Subcutaneous abdominal adipose tissue (tissue), 5 donors: ENCODE results near the gene CAMK2B.

Experiments used
- H3K27ac ChIP-seq: one replicate; pipeline ENCODE4 v1.7.0; 2013; ENCODE audit warnings: low read depth, mild to moderate bottlenecking, inconsistent platforms, low read length, moderate library complexity
- H3K27me3 ChIP-seq, 5 donors: one replicate each; pipeline ENCODE4 v1.7.0; 2013; ENCODE audit warnings: low read length in 5 of 5, inconsistent platforms in 1 of 5; ENCODE audit not compliant: control insufficient read depth in 5 of 5, insufficient read depth in 4 of 5
- H3K36me3 ChIP-seq, 5 donors: one replicate each; pipeline ENCODE4 v1.7.0; 2013; ENCODE audit warnings: low read length in 5 of 5; ENCODE audit not compliant: control insufficient read depth in 5 of 5, insufficient read depth in 5 of 5
- H3K4me1 ChIP-seq, 5 donors: one replicate each; pipeline ENCODE4 v1.7.0; 2013; ENCODE audit warnings: low read length in 5 of 5, mild to moderate bottlenecking in 3 of 5, moderate library complexity in 1 of 5; ENCODE audit not compliant: control insufficient read depth in 5 of 5, insufficient read depth in 5 of 5
- H3K4me3 ChIP-seq, 5 donors: one replicate each; pipeline ENCODE4 v1.7.0; 2013; ENCODE audit warnings: low read length in 5 of 5, low read depth in 1 of 5
- H3K9ac ChIP-seq, 5 donors: one replicate each; pipeline ENCODE4 v1.7.0; 2013; ENCODE audit warnings: low read length in 5 of 5, mild to moderate bottlenecking in 4 of 5, moderate library complexity in 3 of 5
- H3K9me3 ChIP-seq, 5 donors: one replicate each; pipeline ENCODE4 v1.7.0; 2013; ENCODE audit warnings: low read length in 5 of 5; ENCODE audit not compliant: control insufficient read depth in 5 of 5
- donor health status: healthy.
- donor health status: healthy.
- donor health status: healthy.
- donor health status: healthy.
- donor health status: healthy.

Gene CAMK2B

GRCh38 chr7:44227911-44228310 lies 97.5 kb downstream of the CAMK2B start:
- Histone ChIP-seq H3K4me3 (no peak overlapping the region), H3K9ac (no peak overlapping the region), H3K27me3 (peaks cover 16 to 37% (median 25%) of the 10 kb centered on the region in 5 donors), H3K27ac (no peak overlapping the region), H3K36me3 (no peaks in the 10 kb centered on the region), H3K9me3 (no peaks in the 10 kb centered on the region), H3K4me1 (no peaks in the 10 kb centered on the region)

GRCh38 chr7:44226396-44226753 lies 99.0 kb downstream of the CAMK2B start:
- Histone ChIP-seq H3K9ac (no peak overlapping the region), H3K36me3 (no peaks in the 10 kb centered on the region), H3K4me1 (no peaks in the 10 kb centered on the region), H3K9me3 (no peaks in the 10 kb centered on the region), H3K27me3 (peaks cover 13 to 32% (median 26%) of the 10 kb centered on the region in 5 donors), H3K27ac (no peak overlapping the region), H3K4me3 (no peak overlapping the region)

DNA sequence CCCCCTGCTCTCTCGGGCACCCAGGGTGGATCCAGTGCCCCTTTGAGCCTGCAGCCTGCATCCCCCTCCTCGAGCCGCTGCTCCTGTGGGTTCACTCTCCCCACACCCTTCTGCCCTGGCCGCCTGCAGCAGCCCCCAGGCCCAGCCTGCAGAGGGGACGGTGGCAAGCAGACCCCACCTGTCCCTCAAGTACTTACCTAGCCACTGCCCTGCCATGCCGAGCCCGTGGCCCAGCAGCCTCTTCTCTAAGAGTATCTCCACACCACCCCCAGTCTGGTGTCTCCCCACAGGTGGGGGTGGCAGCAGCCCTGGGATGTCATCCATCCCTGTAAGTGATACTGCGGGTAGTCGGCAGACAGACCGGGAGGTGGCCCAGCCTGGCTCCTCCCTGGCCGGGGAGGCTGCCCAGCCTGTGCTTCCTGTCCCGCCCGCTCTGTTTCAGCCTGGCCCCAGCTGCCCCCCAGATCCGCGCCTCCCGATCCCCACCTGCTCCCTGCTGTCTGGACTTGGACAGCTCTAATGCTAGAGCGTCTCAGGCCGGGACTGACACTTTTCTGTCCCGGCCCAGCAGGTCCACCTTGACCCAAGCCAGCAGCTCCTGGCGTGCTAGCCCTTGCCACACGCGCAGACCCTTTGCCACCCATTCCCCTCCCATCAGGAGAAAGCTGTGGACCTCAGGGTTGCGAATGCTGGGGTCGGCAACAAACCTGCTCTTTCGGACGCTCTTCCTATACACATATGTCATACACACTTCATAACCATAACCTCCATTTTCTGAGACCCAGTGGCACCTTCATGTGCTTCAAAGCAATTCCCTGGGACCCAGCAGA lies 99.6 kb downstream of the CAMK2B start:
- no peaks in the 10 kb centered on the region for H3K9me3 ChIP-seq
- peaks cover 13 to 34% (median 27%) of the 10 kb centered on the region in 5 donors for H3K27me3 ChIP-seq
- H3K9ac ChIP-seq: no peak overlapping the region
- H3K4me1 ChIP-seq: no peaks in the 10 kb centered on the region
- H3K36me3 ChIP-seq: no peaks in the 10 kb centered on the region
- H3K4me3 ChIP-seq: no peak overlapping the region
- no peak overlapping the region for H3K27ac ChIP-seq

DNA sequence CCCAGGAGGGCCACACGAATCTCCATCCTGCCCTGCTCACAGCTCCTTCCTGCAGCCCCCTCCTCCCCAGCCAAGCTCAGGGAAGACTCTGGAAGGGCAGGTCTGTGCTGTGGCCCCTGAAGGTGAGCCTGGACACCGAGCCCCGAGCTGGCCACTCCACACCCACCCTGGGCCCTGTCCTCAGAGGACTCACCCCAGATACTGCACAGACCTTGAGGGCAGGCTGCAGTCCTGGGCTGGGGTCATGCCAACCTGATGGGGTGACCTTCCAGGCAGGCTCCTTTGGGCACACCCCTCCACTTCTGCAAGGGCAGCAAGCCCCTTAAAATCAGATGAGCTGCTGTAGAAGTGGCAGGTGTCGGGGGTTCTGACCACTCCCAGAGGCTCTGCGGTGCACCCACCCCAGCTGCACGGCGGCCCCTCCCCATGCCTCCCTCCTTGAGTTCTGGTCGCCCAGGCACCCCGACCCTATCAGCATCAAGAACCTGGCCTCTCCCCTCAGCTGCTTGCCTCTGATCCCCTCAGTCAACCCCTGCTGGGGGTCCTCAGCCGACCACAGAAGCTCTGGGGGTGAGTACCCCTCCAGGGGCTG lies 100.3 kb downstream of the CAMK2B start:
- Histone ChIP-seq H3K9me3 (no peaks in the 10 kb centered on the region), H3K9ac (no peak overlapping the region), H3K4me3 (no peak overlapping the region), H3K27ac (no peak overlapping the region), H3K36me3 (no peaks in the 10 kb centered on the region), H3K27me3 (peaks cover 13 to 34% (median 25%) of the 10 kb centered on the region in 5 donors), H3K4me1 (no peaks in the 10 kb centered on the region)

DNA sequence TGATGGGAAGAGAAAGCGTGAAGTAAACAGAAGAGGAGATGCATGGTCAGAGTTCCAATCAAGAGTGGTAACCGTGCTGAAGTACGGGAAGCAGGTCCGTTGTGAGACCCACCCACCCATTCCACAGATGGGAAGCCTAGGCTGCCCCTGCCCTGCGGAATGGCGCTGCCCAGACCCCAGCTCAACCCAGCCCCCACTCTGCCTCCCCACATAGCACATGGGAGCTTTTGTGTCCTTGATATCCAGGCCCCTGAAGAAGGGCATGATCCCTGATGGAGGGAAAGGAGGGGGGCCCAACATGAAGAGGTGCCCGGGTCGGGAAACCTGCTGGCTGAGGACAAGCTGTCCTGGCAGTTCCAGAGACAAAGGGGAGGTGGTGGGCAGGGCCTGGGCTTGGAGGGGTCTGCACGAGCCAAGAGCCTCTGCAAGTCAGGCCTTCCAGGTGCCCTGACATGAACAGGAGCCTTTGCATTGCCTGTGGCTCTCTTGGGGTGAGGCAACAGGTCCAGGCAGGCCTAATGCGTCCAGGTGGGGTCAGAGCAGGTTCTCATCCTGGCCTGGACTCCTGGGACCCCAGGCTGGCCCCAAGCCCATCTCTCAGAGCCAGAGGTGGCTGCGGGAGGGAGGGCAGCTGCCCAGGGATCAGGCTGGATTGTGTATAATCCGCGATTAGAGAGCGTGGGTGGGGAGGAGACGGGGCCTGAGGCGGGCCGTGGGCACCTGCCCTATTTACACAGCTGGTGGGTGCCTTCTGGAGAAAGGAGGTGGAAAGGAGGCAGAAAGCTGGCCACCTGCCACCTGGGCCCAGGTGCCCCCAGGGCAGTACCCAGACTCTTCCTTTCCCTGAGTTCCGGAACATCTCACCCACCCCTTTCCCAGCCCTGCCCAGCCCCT lies 101.1 kb downstream of the CAMK2B start:
- Histone ChIP-seq H3K36me3 (no peaks in the 10 kb centered on the region), H3K4me3 (no peak overlapping the region), H3K9me3 (peaks cover 0 to 5% (median 0%) of the 10 kb centered on the region in 5 donors), H3K27ac (no peak overlapping the region), H3K4me1 (no peaks in the 10 kb centered on the region), H3K9ac (no peak overlapping the region), H3K27me3 (peaks cover 13 to 38% (median 25%) of the 10 kb centered on the region in 5 donors)

DNA sequence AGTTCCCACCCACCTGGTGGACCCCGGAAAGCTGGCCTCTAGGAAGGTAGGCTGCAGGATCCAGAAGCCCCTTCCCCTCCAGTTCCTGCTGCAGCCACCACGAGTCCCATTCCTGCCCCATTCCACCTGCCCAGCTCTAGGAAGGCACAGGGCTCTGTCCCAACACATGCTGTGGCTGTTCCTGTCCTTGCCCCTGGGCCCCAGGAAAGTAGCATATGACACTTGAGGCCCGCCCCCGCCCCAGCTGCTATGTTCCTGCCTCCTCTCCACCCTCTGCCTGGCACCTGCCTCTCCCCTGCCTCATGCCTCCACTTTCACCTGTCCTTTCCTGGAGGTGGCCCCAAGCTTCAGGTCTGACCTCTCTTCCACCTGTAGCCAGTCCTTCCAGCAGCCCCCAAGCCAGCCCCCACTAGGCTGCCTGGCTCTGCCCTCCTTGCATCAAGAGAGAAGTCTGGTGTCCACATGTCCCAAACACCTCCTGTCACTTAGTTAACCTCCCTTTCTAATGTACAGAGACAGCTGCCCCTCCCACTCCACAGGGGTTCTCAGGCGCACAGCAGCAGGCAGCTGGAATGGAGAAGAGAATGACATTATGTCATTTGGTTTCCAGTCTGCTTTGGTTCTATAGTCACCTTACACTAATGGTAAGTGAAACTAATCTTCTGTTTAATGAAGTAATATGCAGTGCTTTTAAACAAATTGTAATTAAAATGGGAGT lies 101.9 kb downstream of the CAMK2B start:
- Histone ChIP-seq H3K36me3 (no peaks in the 10 kb centered on the region), H3K9me3 (peaks cover 0 to 11% (median 4%) of the 10 kb centered on the region in 5 donors), H3K4me3 (no peak overlapping the region), H3K27me3 (peaks cover 13 to 43% (median 25%) of the 10 kb centered on the region in 5 donors), H3K4me1 (no peaks in the 10 kb centered on the region), H3K27ac (no peak overlapping the region), H3K9ac (no peak overlapping the region)

GRCh38 chr7:44222776-44223261 lies 102.6 kb downstream of the CAMK2B start:
- Histone ChIP-seq H3K27me3 (peaks cover 15 to 41% (median 26%) of the 10 kb centered on the region in 5 donors), H3K4me1 (no peaks in the 10 kb centered on the region), H3K36me3 (no peaks in the 10 kb centered on the region), H3K9ac (no peak overlapping the region), H3K4me3 (no peak overlapping the region), H3K9me3 (peaks cover 0 to 15% (median 4%) of the 10 kb centered on the region in 5 donors), H3K27ac (no peak overlapping the region)

GRCh38 chr7:44222074-44222473 lies 103.3 kb downstream of the CAMK2B start:
- no peaks in the 10 kb centered on the region for H3K4me1 ChIP-seq
- H3K9me3 ChIP-seq: peaks cover 0 to 15% (median 4%) of the 10 kb centered on the region in 5 donors
- H3K9ac ChIP-seq: no peak overlapping the region
- no peaks in the 10 kb centered on the region for H3K36me3 ChIP-seq
- no peak overlapping the region for H3K27ac ChIP-seq
- H3K27me3 ChIP-seq: peaks cover 15 to 41% (median 25%) of the 10 kb centered on the region in 5 donors
- no peak overlapping the region for H3K4me3 ChIP-seq

DNA sequence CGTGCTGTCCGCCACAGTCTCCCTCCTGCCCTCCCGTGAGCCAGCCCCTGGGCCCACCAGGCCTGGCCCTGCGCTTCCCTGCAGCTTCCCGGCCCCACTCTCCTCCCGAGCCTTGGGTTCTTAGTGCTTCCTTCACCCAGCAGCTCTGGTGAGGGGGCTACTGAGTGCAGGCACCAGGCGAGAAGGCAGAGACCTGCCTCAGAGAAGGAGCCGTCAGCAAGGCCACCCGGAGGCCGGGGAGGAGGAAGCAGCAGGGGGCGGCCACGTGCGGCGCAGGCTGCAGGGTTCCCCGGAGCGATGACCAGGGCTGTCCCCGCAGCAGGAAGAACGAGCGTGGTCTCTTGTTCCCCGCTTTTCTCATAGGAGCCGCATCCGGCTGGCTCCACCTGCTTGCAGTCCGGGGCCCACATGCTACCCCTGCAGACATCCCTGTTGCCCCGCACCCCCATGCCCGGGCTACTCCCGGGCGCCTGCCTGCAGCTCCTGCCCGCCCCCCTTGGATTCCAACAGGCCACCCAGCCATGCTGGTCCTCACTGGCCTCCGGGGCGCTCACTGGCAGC lies 104.1 kb downstream of the CAMK2B start:
- H3K27ac ChIP-seq: no peak overlapping the region
- peaks cover 13 to 39% (median 23%) of the 10 kb centered on the region in 5 donors for H3K27me3 ChIP-seq
- no peaks in the 10 kb centered on the region for H3K4me1 ChIP-seq
- H3K4me3 ChIP-seq: no peak overlapping the region
- H3K9ac ChIP-seq: no peak overlapping the region
- no peaks in the 10 kb centered on the region for H3K36me3 ChIP-seq
- peaks cover 0 to 15% (median 4%) of the 10 kb centered on the region in 5 donors for H3K9me3 ChIP-seq
